Mucosa of descending colon (tissue), 3 donors: Measurements from ENCODE around the gene ATIC. TPM values are rescaled to one million over a fixed set of nuclear protein-coding genes. Genes with fewer than 3 reads are reported as not detected.

ENCODE experiments used
- ATAC-seq: fragments of 200-7000 bp; cut with Tn5 transposase; one replicate; pipeline ENCODE4 v1.9.1; 2020; ENCODE audit warnings: mild to moderate bottlenecking, moderate library complexity
- DNase-seq, 3 donors: peaks; one replicate each; pipeline ENCODE4 v3.0.0-alpha.2; 2020
- H3K36me3 ChIP-seq: fragments of 200-600 bp; one replicate; pipeline ENCODE4 v1.8.0; 2021; ENCODE audit warnings: low read depth, mild to moderate bottlenecking
- H3K4me1 ChIP-seq: fragments of 200-600 bp; one replicate; pipeline ENCODE4 v1.8.0; 2021; ENCODE audit warnings: low read depth, mild to moderate bottlenecking
- H3K4me3 ChIP-seq: fragments of 200-600 bp; one replicate; pipeline ENCODE4 v1.8.0; 2021; ENCODE audit warnings: mild to moderate bottlenecking
- H3K9me3 ChIP-seq: fragments of 200-600 bp; one replicate; pipeline ENCODE4 v1.8.0; 2021; ENCODE audit warnings: mild to moderate bottlenecking
- CTCF ChIP-seq: fragments of 200-600 bp; IDR thresholded peaks from one replicate; pipeline ENCODE4 v1.8.0; 2022; ENCODE audit warnings: antibody characterized with exemption, mild to moderate bottlenecking
- intact Hi-C, 2 donors: fragments of 100-400 bp; cut with DNase I in 1 of 2; cut with micrococcal nuclease in 1 of 2; formaldehyde crosslinking; loops; one replicate each; pipeline versions ENCODE4 v1.11.0 to v1.11.1; 2022; cut with DNase I, micrococcal nuclease
- total RNA-seq, 3 donors: library from RNA; stranded (reverse); fragmentation: NEBNext Ultra II Directional in 2 of 3; extraction: Animal tissue kit (Norgen Biotek cat#: 25700) in 2 of 3; gene quantifications; one replicate each; pipeline versions ENCODE4 v1.2.1 to v1.2.4, GENCODE V29; 2021 to 2023
- donor health status: DM: no; HTN: no; CAD: no; lungs with moderate emphysema.
- donor health status: DM: no; HTN: no; CAD: no.
- donor health status: DM: no; HTN: yes; CAD: no.

The ATIC gene
- total RNA-seq, 3 donors from 2014 or later: 73.8 to 91.2 (median 76.6) TPM

GRCh38 chr2:215361876-215362561, 50.2 kb downstream of the ATIC start:
- Histone ChIP-seq H3K4me3 (no peak overlapping the region), H3K36me3 (no peaks in the 10 kb centered on the region), H3K9me3 (no peaks in the 10 kb centered on the region), H3K4me1 (no peaks in the 10 kb centered on the region)
- DNase-seq: no peak
- intact Hi-C loops: no loop called here
- ATAC-seq: no peak
- TF ChIP-seq CTCF: no peak

GRCh38 chr2:215362562-215362904, 50.7 kb downstream of the ATIC start:
- H3K36me3 ChIP-seq: no peaks in the 10 kb centered on the region
- no peak overlapping the region for H3K4me3 ChIP-seq
- no peaks in the 10 kb centered on the region for H3K4me1 ChIP-seq
- ATAC-seq (no peak), DNase-seq (no peak)
- TF ChIP-seq CTCF: no peak
- H3K9me3 ChIP-seq: no peaks in the 10 kb centered on the region
- intact Hi-C loops: no loop called here

GRCh38 chr2:215363039-215363438, 51.2 kb downstream of the ATIC start:
- Histone ChIP-seq H3K4me3 (no peak overlapping the region), H3K4me1 (no peaks in the 10 kb centered on the region), H3K9me3 (no peaks in the 10 kb centered on the region), H3K36me3 (no peaks in the 10 kb centered on the region)
- DNase-seq (no peak), ATAC-seq (no peak)
- intact Hi-C loops: no loop called here
- TF ChIP-seq CTCF: no peak

GRCh38 chr2:215363461-215364156, 51.8 kb downstream of the ATIC start:
- Histone ChIP-seq H3K4me1 (no peaks in the 10 kb centered on the region), H3K9me3 (no peaks in the 10 kb centered on the region), H3K4me3 (no peak overlapping the region), H3K36me3 (no peaks in the 10 kb centered on the region)
- ATAC-seq: no peak
- no peak for TF ChIP-seq CTCF
- DNase-seq: no peak
- intact Hi-C loops: no loop called here

GRCh38 chr2:215364157-215365155, 52.6 kb downstream of the ATIC start:
- no peak for TF ChIP-seq CTCF
- intact Hi-C loops: no loop called here
- DNase-seq (no peak), ATAC-seq (no peak)
- no peaks in the 10 kb centered on the region for H3K4me1 ChIP-seq
- no peak overlapping the region for H3K4me3 ChIP-seq
- H3K9me3 ChIP-seq: no peaks in the 10 kb centered on the region
- no peaks in the 10 kb centered on the region for H3K36me3 ChIP-seq
